GM19099 (cell line): Measurements from ENCODE around the gene ULK3.

Experiments
- POLR2A ChIP-seq: IDR thresholded peaks from 3 replicates; pipeline ENCODE4 v1.6.1; 2011; ENCODE audit warnings: low read depth; ENCODE audit not compliant: insufficient read length; ENCODE audit errors: extremely low read depth

Gene ULK3

GRCh38 chr15:74842581-74843444, at the start of gene ULK3:
Gene ULK3, minus strand, starts transcription at chr15:74843156. Its CDS starts 51 bp downstream, at chr15:74843105.
- peak; percentile 68 for TF ChIP-seq POLR2A

- no peak for TF ChIP-seq POLR2A
These were observed 49.4 kb upstream of the ULK3 start for GRCh38 chr15:74892313-74892712.

- no peak for TF ChIP-seq POLR2A
These were observed 48.5 kb upstream of the ULK3 start for GRCh38 chr15:74891469-74891868.

- no peak for TF ChIP-seq POLR2A
These were observed 47.7 kb upstream of the ULK3 start for GRCh38 chr15:74890665-74890960.

GRCh38 chr15:74889883-74890664, 47.1 kb upstream of the ULK3 start, which contains the start of gene MPI:
Gene MPI, plus strand, starts transcription at chr15:74890042. Its CDS starts 32 bp downstream, at chr15:74890074.
- peak; percentile 96 for TF ChIP-seq POLR2A

GRCh38 chr15:74889390-74889882, 46.5 kb upstream of the ULK3 start:
- no peak for TF ChIP-seq POLR2A

GRCh38 chr15:74888716-74889115, 45.8 kb upstream of the ULK3 start:
- TF ChIP-seq POLR2A = no peak

- no peak for TF ChIP-seq POLR2A
These were observed 42.5 kb upstream of the ULK3 start for GRCh38 chr15:74885461-74885860.

- no peak for TF ChIP-seq POLR2A
These were observed 41.7 kb upstream of the ULK3 start for GRCh38 chr15:74884428-74885223.

- no peak for TF ChIP-seq POLR2A
These were observed 39.6 kb upstream of the ULK3 start for GRCh38 chr15:74882528-74882927.

- TF ChIP-seq POLR2A = no peak
These were observed 35.3 kb upstream of the ULK3 start for GRCh38 chr15:74878273-74878672.

GRCh38 chr15:74873756-74874424, 30.9 kb upstream of the ULK3 start:
- no peak for TF ChIP-seq POLR2A

GRCh38 chr15:74873036-74873755, 30.2 kb upstream of the ULK3 start, which contains the start of gene SCAMP2:
Gene SCAMP2, minus strand, starts transcription at chr15:74873365. Its CDS starts 110 bp downstream, at chr15:74873255.
- peak; percentile 94 for TF ChIP-seq POLR2A

GRCh38 chr15:74872702-74873035, 29.7 kb upstream of the ULK3 start:
- TF ChIP-seq POLR2A = no peak
